Inflammatory macrophage treated with lipopolysaccharide for 4 hours (primary cell): Measurements from ENCODE around the gene CUTC.

Experiments used
- DNase-seq: peaks from one replicate; pipeline ENCODE4 v3.0.0-alpha.2; 2020

Gene CUTC

GRCh38 chr10:99784727-99785441 lies 52.9 kb downstream of the CUTC start:
- no peak for DNase-seq

GRCh38 chr10:99785646-99786045 lies 53.6 kb downstream of the CUTC start:
- no peak for DNase-seq

- no peak for DNase-seq
Observed at GRCh38 chr10:99787311-99787710, 55.3 kb downstream of the CUTC start.

DNA sequence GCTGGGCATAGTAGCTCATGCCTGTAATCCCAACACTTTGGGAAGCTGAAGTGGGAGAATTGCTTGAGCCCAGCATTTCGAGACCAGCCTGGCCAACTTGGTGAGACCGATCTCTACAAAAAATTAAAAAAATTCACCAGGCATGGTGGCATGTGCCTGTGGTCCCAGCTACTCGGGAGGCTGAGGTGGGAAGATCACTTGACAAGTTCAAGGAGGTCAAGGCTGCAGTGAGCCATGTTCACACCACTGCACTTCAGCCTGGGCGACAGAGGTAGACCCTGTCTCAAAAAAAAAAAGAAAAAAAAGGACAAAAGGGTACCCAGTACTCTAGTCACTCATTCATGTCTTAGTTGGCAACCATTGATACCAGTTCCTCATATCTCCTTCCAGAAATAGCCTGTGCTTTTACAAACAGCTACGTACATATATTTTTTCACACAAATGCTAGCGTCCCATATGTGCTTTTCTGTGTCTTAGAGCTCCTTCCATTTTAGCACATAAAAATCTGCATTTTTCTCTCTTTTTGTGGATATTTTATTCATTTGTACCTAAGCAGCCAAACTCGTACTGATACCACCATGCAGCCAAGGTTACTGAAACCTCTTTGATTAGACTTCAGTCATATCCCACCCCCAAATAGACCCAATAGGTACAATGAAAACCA lies 55.9 kb downstream of the CUTC start:
- no peak for DNase-seq

- DNase-seq = no peak
Observed at GRCh38 chr10:99788598-99789256, 56.7 kb downstream of the CUTC start.

DNA sequence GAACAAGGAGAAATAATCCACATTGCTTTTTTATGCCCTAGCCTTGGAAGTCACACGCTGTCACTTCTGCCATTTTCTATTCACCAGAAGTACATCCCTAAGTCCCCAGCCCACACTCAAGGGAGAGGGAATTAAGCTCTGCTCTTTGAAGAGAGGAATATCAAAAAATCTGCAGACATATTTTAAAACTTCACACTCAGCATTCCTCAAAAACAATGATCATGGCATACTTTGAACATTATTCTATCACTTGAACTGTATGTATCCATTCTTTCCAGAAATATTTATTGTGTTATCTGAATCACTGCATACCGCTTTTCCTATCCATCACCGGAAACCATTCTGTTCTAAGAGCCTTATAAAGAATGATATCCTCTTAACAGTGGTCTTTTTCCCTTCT lies 59.8 kb downstream of the CUTC start:
- no peak for DNase-seq

GRCh38 chr10:99793819-99794218 lies 61.8 kb downstream of the CUTC start:
- DNase-seq = no peak

DNA sequence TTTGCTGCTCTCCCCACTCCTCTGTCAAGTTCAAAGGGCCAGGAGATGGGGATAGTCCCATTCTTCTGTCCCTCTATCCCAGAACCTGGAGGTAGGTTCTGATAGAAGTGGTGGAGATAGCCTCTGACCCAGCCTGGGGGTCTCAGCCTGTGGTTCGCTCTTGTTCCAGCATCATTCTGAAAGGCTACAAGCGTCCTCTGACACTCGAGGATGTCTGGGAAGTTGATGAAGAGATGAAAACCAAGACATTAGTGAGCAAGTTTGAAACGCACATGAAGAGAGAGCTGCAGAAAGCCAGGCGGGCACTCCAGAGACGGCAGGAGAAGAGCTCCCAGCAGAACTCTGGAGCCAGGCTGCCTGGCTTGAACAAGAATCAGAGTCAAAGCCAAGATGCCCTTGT lies 64.9 kb downstream of the CUTC start:
- no peak for DNase-seq

GRCh38 chr10:99798031-99798430 lies 66.0 kb downstream of the CUTC start:
- DNase-seq = no peak

DNA sequence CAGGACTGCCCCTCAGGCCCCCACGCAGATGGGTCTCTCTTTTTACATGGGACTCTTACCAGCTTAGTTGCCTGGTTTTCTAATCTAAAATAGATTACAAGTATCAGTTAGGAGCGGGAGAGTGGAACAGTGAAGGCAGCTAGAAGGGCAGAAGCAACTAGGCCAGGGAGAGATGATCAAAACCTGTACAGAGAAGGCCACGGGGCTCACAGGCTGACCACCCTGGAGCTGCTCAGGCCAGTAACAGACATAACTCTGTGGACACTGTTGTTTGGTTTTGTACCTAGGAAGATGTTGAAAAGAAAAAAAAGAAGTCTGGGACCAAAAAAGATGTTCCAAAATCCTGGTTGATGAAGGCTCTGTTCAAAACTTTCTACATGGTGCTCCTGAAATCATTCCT lies 66.9 kb downstream of the CUTC start:
- no peak for DNase-seq

GRCh38 chr10:99799613-99800012 lies 67.6 kb downstream of the CUTC start:
- DNase-seq = no peak

DNA sequence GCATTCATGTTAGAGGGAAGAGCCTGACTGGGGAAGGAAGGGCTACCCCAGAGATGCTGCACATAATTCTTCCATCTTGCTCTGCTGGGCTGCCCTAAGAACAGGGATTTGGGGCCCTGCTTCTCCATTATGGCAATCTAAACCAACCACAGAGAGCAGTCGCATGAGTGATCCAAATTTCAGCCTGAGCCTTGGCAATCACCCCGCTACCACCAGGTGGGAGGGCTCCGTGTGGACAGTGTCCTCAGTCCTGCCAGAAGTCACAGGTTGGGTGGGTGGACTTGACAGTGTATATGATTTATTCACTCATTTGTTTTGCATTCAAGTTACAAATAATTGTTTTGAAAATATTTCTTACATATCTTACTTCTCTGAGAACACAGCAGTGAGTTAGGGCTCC lies 72.4 kb downstream of the CUTC start:
- no peak for DNase-seq

- no peak for DNase-seq
Observed at GRCh38 chr10:99805190-99805589, 73.2 kb downstream of the CUTC start.
